ENCODE data around the gene JUN. TPM values are rescaled to one million over a fixed set of nuclear protein-coding genes. Genes with fewer than 3 reads are reported as not detected.

The JUN gene
- total RNA-seq, 6 donors from 2014 or later: 142 to 400 (median 236) TPM

DNA sequence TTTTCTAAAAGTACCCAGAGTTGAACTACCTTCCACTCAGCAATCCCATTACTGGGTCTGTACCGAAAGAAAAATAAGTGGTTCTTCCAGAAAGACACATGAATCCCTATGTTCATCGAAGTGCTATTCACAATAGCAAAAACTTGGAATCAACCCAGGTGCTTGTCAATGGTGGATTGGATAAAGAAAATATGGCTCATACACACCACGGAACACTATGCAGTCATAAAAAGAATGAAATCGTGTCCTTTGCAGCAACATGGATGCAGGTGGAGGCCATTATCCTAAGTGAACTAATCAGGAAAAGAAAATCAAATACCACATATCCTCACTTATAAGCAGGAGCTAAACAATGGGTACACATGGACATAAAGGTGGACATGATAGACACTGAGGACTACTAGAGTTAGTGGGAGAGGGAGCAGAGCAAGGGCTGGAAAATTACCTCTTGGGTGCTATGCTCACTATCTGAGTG lies 32.9 kb upstream of the JUN start:
- TF ChIP-seq, protein P1, sequence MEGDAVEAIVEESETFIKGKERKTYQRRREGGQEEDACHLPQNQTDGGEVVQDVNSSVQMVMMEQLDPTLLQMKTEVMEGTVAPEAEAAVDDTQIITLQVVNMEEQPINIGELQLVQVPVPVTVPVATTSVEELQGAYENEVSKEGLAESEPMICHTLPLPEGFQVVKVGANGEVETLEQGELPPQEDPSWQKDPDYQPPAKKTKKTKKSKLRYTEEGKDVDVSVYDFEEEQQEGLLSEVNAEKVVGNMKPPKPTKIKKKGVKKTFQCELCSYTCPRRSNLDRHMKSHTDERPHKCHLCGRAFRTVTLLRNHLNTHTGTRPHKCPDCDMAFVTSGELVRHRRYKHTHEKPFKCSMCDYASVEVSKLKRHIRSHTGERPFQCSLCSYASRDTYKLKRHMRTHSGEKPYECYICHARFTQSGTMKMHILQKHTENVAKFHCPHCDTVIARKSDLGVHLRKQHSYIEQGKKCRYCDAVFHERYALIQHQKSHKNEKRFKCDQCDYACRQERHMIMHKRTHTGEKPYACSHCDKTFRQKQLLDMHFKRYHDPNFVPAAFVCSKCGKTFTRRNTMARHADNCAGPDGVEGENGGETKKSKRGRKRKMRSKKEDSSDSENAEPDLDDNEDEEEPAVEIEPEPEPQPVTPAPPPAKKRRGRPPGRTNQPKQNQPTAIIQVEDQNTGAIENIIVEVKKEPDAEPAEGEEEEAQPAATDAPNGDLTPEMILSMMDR (IDR thresholded peaks at IDR 0.05): no peak
- TF ChIP-seq EP300 (IDR thresholded peaks at IDR 0.05) (no peak), POLR2AphosphoS5 (IDR thresholded peaks at IDR 0.05) (no peak), POLR2A (IDR thresholded peaks at IDR 0.05) (no peak)
- no peak for ATAC-seq (ENCODE audit: low FRiP score in 2 of 2)

DNA sequence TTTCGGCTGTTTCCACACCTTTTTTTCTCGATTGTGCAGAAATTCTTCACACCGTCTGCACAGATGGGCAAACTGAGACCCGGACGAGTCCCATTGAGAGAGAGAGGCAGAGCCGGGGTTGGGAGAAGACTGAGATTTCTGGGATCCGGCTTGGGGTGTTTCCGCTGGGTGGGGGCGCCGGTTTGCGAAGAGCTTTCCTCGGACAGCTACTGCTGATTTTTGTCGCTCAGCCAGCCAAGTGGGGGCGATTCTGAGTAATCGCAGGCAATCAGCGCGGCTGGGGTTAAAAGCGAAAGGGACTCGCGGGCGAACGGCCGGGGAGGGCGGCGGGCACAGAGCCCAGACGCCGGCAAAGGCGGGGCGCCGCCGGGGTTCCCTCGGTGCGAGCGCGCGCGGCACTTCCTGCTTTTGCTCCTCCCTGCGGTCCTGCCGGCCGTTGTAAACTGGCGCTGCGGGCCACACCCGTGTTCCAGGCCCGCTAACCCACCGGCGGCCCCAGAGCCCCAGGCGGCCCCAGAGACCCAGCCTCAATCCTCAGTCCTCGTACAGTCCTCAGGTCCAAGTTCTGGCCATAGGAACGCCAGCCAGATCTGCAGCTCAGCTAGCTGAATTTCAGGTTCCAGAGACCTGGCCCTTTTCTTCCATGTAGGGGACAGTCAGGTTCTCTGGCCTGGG lies 32.4 kb upstream of the JUN start:
- Histone ChIP-seq H3K27ac (peak overlapping the region; percentile 90 to 95 (median 92)), H3K4me3 (peak overlapping the region; percentile 44 to 70 (median 56)), H3K4me1 (peaks cover 43 to 59% (median 47%) of the 10 kb centered on the region in 4 donors), H3K9me3 (no peaks in the 10 kb centered on the region), H3K36me3 (no peaks in the 10 kb centered on the region), H3K27me3 (no peaks in the 10 kb centered on the region)
- 0% methylated on average over 30 to 47 of the region's 49 CpGs for WGBS, 2 donors
- DNase-seq (peak; percentile 95 to 98), ATAC-seq (ENCODE audit: low FRiP score in 2 of 2) (peak; percentile 91 to 94)
- TF ChIP-seq, protein P1 (IDR thresholded peaks at IDR 0.05): peak in 4 of 6 experiments; percentile 7 to 33 (median 10)
- peak; percentile 68 to 85 for TF ChIP-seq POLR2AphosphoS5 (IDR thresholded peaks at IDR 0.05)
- TF ChIP-seq POLR2A (IDR thresholded peaks at IDR 0.05): peak in 3 of 4 donors; percentile 15 to 88 (median 63)
- peak in 1 of 4 donors; percentile 63 for TF ChIP-seq EP300 (IDR thresholded peaks at IDR 0.05)

More for the DNA sequence above, 32.9 kb upstream of the JUN start:
- Histone ChIP-seq H3K27me3 (no peaks in the 10 kb centered on the region), H3K4me1 (peaks cover 40 to 57% (median 47%) of the 10 kb centered on the region in 4 donors), H3K36me3 (no peaks in the 10 kb centered on the region), H3K4me3 (peak overlapping the region in 3 of 4 donors; percentile 54 to 70 (median 59)), H3K9me3 (no peaks in the 10 kb centered on the region), H3K27ac (peak overlapping the region; percentile 90 to 95 (median 92))
- 25% methylated on average over 4 of the region's 4 CpGs for WGBS, 2 donors
- DNase-seq: no peak

DNA sequence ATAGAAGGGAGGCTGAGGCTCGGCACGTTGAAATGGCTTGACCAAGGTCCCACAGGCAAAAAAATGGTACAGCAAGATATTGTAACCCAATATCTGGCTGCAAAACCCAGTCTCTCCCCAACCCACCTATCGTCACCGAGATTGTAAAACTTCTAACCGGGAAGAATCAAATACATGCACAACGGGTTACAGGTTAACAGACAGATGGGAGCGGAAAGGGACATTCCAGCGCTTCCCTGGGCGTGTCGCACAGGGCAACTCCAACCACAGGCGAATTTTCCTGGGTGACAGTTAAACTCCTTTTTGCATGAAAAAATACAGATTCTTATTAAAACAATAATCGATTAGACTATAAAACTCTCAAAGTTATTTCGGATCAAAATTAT lies 31.8 kb upstream of the JUN start:
- Histone ChIP-seq H3K9me3 (no peaks in the 10 kb centered on the region), H3K36me3 (no peaks in the 10 kb centered on the region), H3K4me1 (peaks cover 43 to 59% (median 47%) of the 10 kb centered on the region in 4 donors), H3K27ac (peak overlapping the region; percentile 90 to 95 (median 92)), H3K4me3 (peak overlapping the region; percentile 44 to 70 (median 56)), H3K27me3 (no peaks in the 10 kb centered on the region)
- WGBS, 2 donors: 0 to 1% methylated on average over 11 to 13 of the region's 13 CpGs
- DNase-seq (peak in 1 of 2 donors; percentile 53), ATAC-seq (ENCODE audit: low FRiP score in 2 of 2) (peak in 1 of 2 donors; percentile 41)
- no peak for TF ChIP-seq POLR2A (IDR thresholded peaks at IDR 0.05)
- no peak for TF ChIP-seq POLR2AphosphoS5 (IDR thresholded peaks at IDR 0.05)
- no peak for TF ChIP-seq EP300 (IDR thresholded peaks at IDR 0.05)
- TF ChIP-seq, protein P1 (IDR thresholded peaks at IDR 0.05): no peak

DNA sequence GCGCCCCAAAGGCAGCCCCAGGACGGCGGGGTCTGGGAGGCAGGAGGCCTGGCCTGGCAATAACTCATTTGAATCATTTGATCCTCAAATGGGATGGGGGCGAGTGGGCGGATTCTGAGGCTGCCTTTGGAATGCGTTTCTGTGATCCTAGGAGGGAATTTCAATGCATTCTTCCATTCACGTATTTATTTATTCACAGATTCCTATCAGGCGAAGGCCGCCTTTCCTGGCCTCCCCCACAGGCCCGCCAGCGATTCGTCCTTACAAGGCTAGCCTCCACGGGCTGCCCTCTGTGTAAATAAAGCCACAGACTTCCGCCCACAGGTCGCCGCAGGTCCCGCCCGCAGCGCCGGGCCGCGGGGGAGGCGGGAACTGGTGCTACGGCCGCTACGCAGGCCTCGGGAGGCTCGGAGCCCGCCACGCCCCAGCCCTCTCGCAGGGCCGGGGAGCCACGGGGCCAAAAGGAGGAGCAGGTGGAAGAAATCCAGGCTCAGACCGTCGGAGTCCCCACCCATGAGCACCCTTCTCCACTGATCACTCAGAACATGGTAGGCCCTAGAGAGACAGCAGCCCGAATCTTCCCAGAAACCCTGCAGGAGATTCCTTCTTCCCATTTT lies 31.3 kb upstream of the JUN start:
- 2 to 8% methylated on average over 14 to 36 of the region's 36 CpGs for WGBS, 2 donors
- Histone ChIP-seq H3K27ac (peak overlapping the region; percentile 90 to 95 (median 92)), H3K4me1 (peaks cover 44 to 58% (median 49%) of the 10 kb centered on the region in 4 donors), H3K9me3 (no peaks in the 10 kb centered on the region), H3K4me3 (peak overlapping the region; percentile 44 to 70 (median 56)), H3K36me3 (no peaks in the 10 kb centered on the region), H3K27me3 (no peaks in the 10 kb centered on the region)
- TF ChIP-seq POLR2A (IDR thresholded peaks at IDR 0.05) (peak in 2 of 4 donors; percentile 33 to 85), EP300 (IDR thresholded peaks at IDR 0.05) (peak in 2 of 4 donors; percentile 58 to 79), POLR2AphosphoS5 (IDR thresholded peaks at IDR 0.05) (peak; percentile 84 to 94)
- TF ChIP-seq, protein P1 (IDR thresholded peaks at IDR 0.05): peak in 3 of 6 experiments; percentile 4 to 24 (median 17)
- DNase-seq: peak; percentile 93 to 97
- peak; percentile 90 to 91 for ATAC-seq (ENCODE audit: low FRiP score in 2 of 2)
